IMR-90 (cell line): ENCODE data around the gene BCL11B. TPM values are rescaled to one million over a fixed set of nuclear protein-coding genes. Genes with fewer than 3 reads are reported as not detected.

ENCODE experiments used
- ATAC-seq: fragments of 200-7000 bp; cut with Tn5 transposase; 2 replicates; pipeline ENCODE4 v1.9.1; 2020; ENCODE audit warnings: low read depth, mild to moderate bottlenecking, moderate library complexity
- BruUV-seq: library from RNA; stranded (reverse); fragments of 400-500 nt; replicated peaks from 2 replicates; lab custom pipeline; 2021; lab: Mats Ljungman, UMichigan
- CTCF ChIA-PET: fragments of 300-600 bp; formaldehyde crosslinking; extraction: SDS; loops from one replicate; lab custom pipeline; 2021; ENCODE audit warnings: antibody characterized with exemption; lab: Yijun Ruan, JAX
- POLR2A ChIA-PET: fragments of 300-600 bp; sonication (Branson Sonifier 250); formaldehyde crosslinking; loops from one replicate; lab custom pipeline; 2022; ENCODE audit warnings: antibody characterized with exemption; ENCODE audit not compliant: unreplicated experiment; lab: Charles Lee
- DNase-seq: peaks from one replicate; pipeline ENCODE4 v3.0.0; 2013
- H2AFZ ChIP-seq: replicated peaks from 2 replicates; pipeline ENCODE3; 2013; ENCODE audit warnings: low read length, mild to moderate bottlenecking; ENCODE audit not compliant: poor library complexity
- H2AK5ac ChIP-seq: 2 replicates; pipeline ENCODE4 v1.6.1; 2013; ENCODE audit warnings: low read depth, low read length, inconsistent platforms
- H2AK9ac ChIP-seq: replicated peaks from 2 replicates; pipeline ENCODE3; 2013; ENCODE audit warnings: mild to moderate bottlenecking, low read depth, low read length, moderate library complexity; ENCODE audit not compliant: poor library complexity
- H2BK120ac ChIP-seq: 2 replicates; pipeline ENCODE4 v1.6.1; 2013; ENCODE audit warnings: low read depth, low read length, inconsistent platforms
- H2BK15ac ChIP-seq: 3 replicates; pipeline ENCODE4 v1.6.1; 2013; ENCODE audit warnings: low read depth, low read length, inconsistent platforms
- H2BK20ac ChIP-seq: 2 replicates; pipeline ENCODE4 v1.6.1; 2013; ENCODE audit warnings: low read depth, mild to moderate bottlenecking, inconsistent platforms, low read length, moderate library complexity
- H2BK5ac ChIP-seq: 2 replicates; pipeline ENCODE4 v1.6.1; 2013; ENCODE audit warnings: mild to moderate bottlenecking, low read depth, low read length, inconsistent platforms; ENCODE audit not compliant: poor library complexity, severe bottlenecking
- H3K14ac ChIP-seq: replicated peaks from 2 replicates; pipeline ENCODE4 v1.6.1; 2013; ENCODE audit warnings: low read depth, low read length, inconsistent platforms
- H3K18ac ChIP-seq: 2 replicates; pipeline ENCODE4 v1.6.1; 2013; ENCODE audit warnings: low read depth, low read length, control low read depth
- H3K23ac ChIP-seq: 2 replicates; pipeline ENCODE4 v1.6.1; 2013; ENCODE audit warnings: low read depth, low read length, inconsistent platforms
- H3K27ac ChIP-seq: 2 replicates; pipeline ENCODE4 v1.5.1; 2013; ENCODE audit warnings: mild to moderate bottlenecking, control low read depth, low read length; ENCODE audit not compliant: insufficient read depth
- H3K27me3 ChIP-seq: 2 replicates; pipeline ENCODE4 v1.6.1; 2013; ENCODE audit warnings: low read length; ENCODE audit not compliant: control insufficient read depth, insufficient read depth
- H3K36me3 ChIP-seq: 2 replicates; pipeline ENCODE4 v1.6.1; 2013; ENCODE audit warnings: low read length, mixed read lengths; ENCODE audit not compliant: control insufficient read depth, insufficient read depth
- H3K4ac ChIP-seq: 2 replicates; pipeline ENCODE4 v1.6.1; 2013; ENCODE audit warnings: low read depth, low read length, inconsistent platforms
- H3K4me1 ChIP-seq: 2 replicates; pipeline ENCODE4 v1.6.1; 2013; ENCODE audit warnings: low read length, mixed read lengths; ENCODE audit not compliant: control insufficient read depth, insufficient read depth
- H3K4me2 ChIP-seq: 2 replicates; pipeline ENCODE4 v1.6.1; 2013; ENCODE audit warnings: low read depth, mild to moderate bottlenecking, control low read depth, low read length, moderate library complexity
- H3K4me3 ChIP-seq: 2 replicates; pipeline ENCODE4 v1.5.1; 2013; ENCODE audit warnings: low read depth, mild to moderate bottlenecking, control low read depth, low read length, moderate library complexity; ENCODE audit not compliant: insufficient read depth
- H3K56ac ChIP-seq: 2 replicates; pipeline ENCODE4 v1.6.1; 2013; ENCODE audit warnings: low read length, inconsistent platforms; ENCODE audit not compliant: insufficient read depth; ENCODE audit errors: extremely low read depth
- H3K79me1 ChIP-seq, 2 experiments: 2 replicates each; pipeline ENCODE4 v1.6.1; 2013; ENCODE audit warnings: low read length in 2 of 2, inconsistent platforms in 1 of 2, low read depth in 1 of 2
- H3K9ac ChIP-seq: 2 replicates; pipeline ENCODE4 v1.6.1; 2013; ENCODE audit warnings: low read depth, low read length, control low read depth
- H3K9me1 ChIP-seq: 2 replicates; pipeline ENCODE4 v1.6.1; 2013; ENCODE audit warnings: low read length, inconsistent platforms; ENCODE audit not compliant: insufficient read depth
- H3K9me3 ChIP-seq: 2 replicates; pipeline ENCODE4 v1.6.1; 2013; ENCODE audit warnings: low read length; ENCODE audit not compliant: control insufficient read depth, insufficient read depth
- H4K20me1 ChIP-seq: 2 replicates; pipeline ENCODE4 v1.6.1; 2013; ENCODE audit warnings: low read length, inconsistent platforms; ENCODE audit not compliant: insufficient read depth
- H4K5ac ChIP-seq: 2 replicates; pipeline ENCODE4 v1.6.1; 2013; ENCODE audit warnings: mild to moderate bottlenecking, low read depth, low read length, control low read depth
- H4K8ac ChIP-seq, 2 experiments: 2 replicates each; pipeline ENCODE4 v1.6.1; 2013; ENCODE audit warnings: low read depth in 2 of 2, low read length in 2 of 2, control low read depth in 1 of 2, inconsistent platforms in 1 of 2
- H4K91ac ChIP-seq: 2 replicates; pipeline ENCODE4 v1.6.1; 2013; ENCODE audit warnings: low read depth, low read length, inconsistent platforms; ENCODE audit not compliant: insufficient read depth
- FOS ChIP-seq: fragments of 150-350 bp; IDR thresholded peaks from 2 replicates; pipeline ENCODE4 v1.6.1; 2016; ENCODE audit warnings: low read depth, low read length
- MAFK ChIP-seq: IDR thresholded peaks from 2 replicates; pipeline ENCODE4 v1.6.1; 2012; ENCODE audit warnings: low read depth, low read length, improper control_type of control experiment
- NFE2L2 ChIP-seq: fragments of 150-350 bp; IDR thresholded peaks from 2 replicates; pipeline ENCODE4 v1.6.1; 2016; ENCODE audit warnings: low read depth, mild to moderate bottlenecking, low read length
- POLR2A ChIP-seq: IDR thresholded peaks from 2 replicates; pipeline ENCODE4 v1.6.1; 2012; ENCODE audit warnings: mild to moderate bottlenecking, low read depth, low read length
- RAD21 ChIP-seq: IDR thresholded peaks from 2 replicates; pipeline ENCODE4 v1.6.1; 2012; ENCODE audit warnings: low read length, improper control_type of control experiment
- RCOR1 ChIP-seq: IDR thresholded peaks from 2 replicates; pipeline ENCODE4 v1.6.1; 2012; ENCODE audit warnings: mild to moderate bottlenecking, low read length, improper control_type of control experiment; ENCODE audit not compliant: insufficient replicate concordance
- WGBS, 2 experiments: methylation state at CpG; one replicate each; pipeline versions ENCODE4 v1.1.5 to v1.1.7; 2013; ENCODE audit warnings: missing lambda C conversion rate in 2 of 2; ENCODE audit not compliant: insufficient read length in 1 of 2; ENCODE audit errors: extremely low coverage in 2 of 2; 5-methylcytosine and 5-hydroxymethylcytosine counted together
- dilution Hi-C: fragments of 300-500 bp; cut with HindIII; formaldehyde crosslinking; loops from one replicate; pipeline ENCODE4 v1.14.3; 2018; ENCODE audit warnings: low sequenced_read_pairs; ENCODE audit not compliant: unreplicated experiment
- in situ Hi-C: fragments of 300-500 bp; cut with MboI; formaldehyde crosslinking; loops from 3 replicates; pipeline ENCODE4 v1.14.3; 2019; ENCODE audit warnings: low sequenced_read_pairs, inconsistent platforms, mixed read lengths
- intact Hi-C: fragments of 100-400 bp; cut with micrococcal nuclease; formaldehyde crosslinking; loops from 2 replicates; pipeline ENCODE4 v1.10.0; 2022
- polyA plus RNA-seq, 3 experiments: library from polyadenylated mRNA; depleted of rRNA; stranded (reverse); fragments of >200 nt; gene quantifications; 2 replicates each; pipeline ENCODE4 v1.2.3, GENCODE V29; 2012; ENCODE audit warnings: low replicate concordance in 1 of 3
- total RNA-seq: library from RNA; depleted of rRNA; stranded (reverse); fragments of >200 nt; gene quantifications from 2 replicates; pipeline ENCODE4 v1.2.3, GENCODE V29; 2012

The BCL11B gene
- total and polyA plus RNA-seq, 2 of the 4 experiments (the other 2 are of a cell fraction), result under 0.01 TPM; not detected in 1

- ChIA-PET POLR2A (interaction anchor here (0.6 kb wide), 1 partner anchor 12 kb away, joined by 5 read pairs; no protein-coding TSS in a partner anchor), CTCF (no interaction called here)
- 17% methylated on average over 2 of the region's 16 CpGs; no CpG with 5 or more reads in 1 of the 2 experiments for WGBS, 2 experiments
- Histone ChIP-seq H3K27ac (no peak overlapping the region), H2AK9ac (no peak overlapping the region), H4K20me1 (no peaks in the 10 kb centered on the region), H3K79me1 (no peaks in the 10 kb centered on the region), H3K4me3 (no peak overlapping the region), H2BK5ac (no peak overlapping the region), H3K9ac (no peak overlapping the region), H3K4me1 (no peaks in the 10 kb centered on the region), H4K91ac (no peak overlapping the region), H3K56ac (no peak overlapping the region), H2AFZ (no peak overlapping the region), H3K18ac (no peak overlapping the region), H4K8ac (no peak overlapping the region), H3K36me3 (no peaks in the 10 kb centered on the region), H2BK120ac (no peak overlapping the region), H3K4me2 (no peak overlapping the region), H2BK15ac (no peak overlapping the region), H3K4ac (no peak overlapping the region), H2BK20ac (no peak overlapping the region), H3K23ac (no peak overlapping the region), H3K27me3 (peaks cover 3% of the 10 kb centered on the region; the same call in 1 of the 2 replicates), H3K9me3 (no peaks in the 10 kb centered on the region), H3K9me1 (no peaks in the 10 kb centered on the region), H4K5ac (no peak overlapping the region), H3K14ac (no peak overlapping the region), H2AK5ac (no peak overlapping the region)
- intact Hi-C loops, result no loop called here
- DNase-seq (no peak), ATAC-seq (no peak)
- TF ChIP-seq FOS, result no peak
- TF ChIP-seq RCOR1, result no peak
- no peak for TF ChIP-seq MAFK
- no peak for TF ChIP-seq RAD21
- TF ChIP-seq POLR2A, result no peak
- no peak for TF ChIP-seq NFE2L2
- dilution Hi-C loops, result no loop called here
- in situ Hi-C loops, result no loop called here
- no TSS peak for BruUV-seq
These were observed 17.5 kb downstream of the BCL11B start for GRCh38 chr14:99254328-99255009.
